ENCODE measurements around the gene TPD52L1. TPM values are rescaled to one million over a fixed set of nuclear protein-coding genes. Genes with fewer than 3 reads are reported as not detected.
A peak's percentile ranks its signal among the peaks of the same experiment; 100 is the strongest.

Gene TPD52L1
- not detected for polyA plus RNA-seq

DNA sequence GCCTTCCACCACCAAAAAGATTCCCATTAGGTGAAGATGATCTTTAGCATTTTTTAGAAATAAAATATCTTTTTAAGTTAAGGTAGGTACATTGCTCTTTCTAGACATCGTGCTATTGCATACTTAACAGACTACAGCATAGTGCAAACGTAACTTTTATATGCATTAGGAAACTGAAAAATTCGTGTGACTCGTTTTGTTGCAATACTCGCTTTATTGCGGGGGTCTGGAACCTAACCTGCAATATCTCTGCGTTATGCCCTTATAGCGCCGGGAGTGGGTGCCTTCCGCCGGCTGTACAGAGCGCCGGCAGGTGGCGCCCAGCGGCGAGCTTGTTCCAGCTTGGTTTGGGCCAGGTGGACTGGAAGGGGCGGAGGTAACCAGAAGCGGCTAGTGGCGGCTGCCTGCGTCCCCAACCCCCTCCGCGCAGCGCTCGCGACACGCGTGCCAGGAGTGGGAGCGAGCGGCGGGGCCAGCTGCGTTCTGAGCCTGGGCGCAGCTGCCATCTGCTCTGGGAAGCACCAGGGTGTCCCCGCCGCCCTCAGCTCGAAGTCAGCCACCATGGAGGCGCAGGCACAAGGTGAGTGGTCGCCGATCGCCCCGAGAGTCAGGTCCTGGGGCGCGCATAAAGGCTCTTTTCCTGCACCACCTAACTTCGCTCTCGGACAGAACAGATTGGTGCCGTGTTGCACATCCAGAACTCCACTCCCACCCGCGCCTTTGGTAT, at the start of gene TPD52L1:
TPD52L1 (plus strand) TSS at position 383 of the 727 bp plus-strand sequence; CDS start at position 562, 179 bp downstream.
- peaks cover 0 to 4% (median 3%) of the 10 kb centered on the region in 3 donors for H3K4me1 Mint-ChIP-seq
- H3K27me3 Mint-ChIP-seq = peaks cover 33% of the 10 kb centered on the region
- peak within 1 kb of the TSS; percentile 39 to 90 (median 82) for H3K4me3 Mint-ChIP-seq
- peaks cover 0 to 3% (median 3%) of the 10 kb centered on the region in 3 donors for H3K9me3 Mint-ChIP-seq
- H3K36me3 Mint-ChIP-seq = no peaks in the 10 kb centered on the region
- H3K27ac Mint-ChIP-seq = no peak within 1 kb of the TSS

DNA sequence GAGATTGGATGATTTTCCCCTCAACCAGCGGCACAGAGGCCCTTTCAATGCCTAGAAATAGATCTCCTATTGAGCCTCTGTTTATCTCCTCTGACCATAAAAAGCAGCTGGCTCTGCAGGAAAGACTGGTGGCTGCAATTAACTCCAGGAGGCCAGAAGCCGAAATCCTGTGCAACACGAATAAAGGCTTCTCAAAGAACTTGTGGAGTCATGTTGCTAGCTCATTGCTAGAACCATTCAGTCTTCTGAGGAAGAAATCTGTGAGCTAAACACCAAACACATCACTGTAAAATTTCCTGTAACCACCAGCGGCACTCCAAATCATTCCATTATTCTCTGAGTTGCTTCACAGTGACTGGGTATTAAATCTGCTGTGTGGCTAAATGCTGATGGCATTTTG, 49.1 kb upstream of the TPD52L1 start:
- H3K4me3 Mint-ChIP-seq = no peak overlapping the region
- peaks cover 10% of the 10 kb centered on the region for H3K27me3 Mint-ChIP-seq
- peaks cover 0 to 8% (median 1%) of the 10 kb centered on the region in 3 donors for H3K9me3 Mint-ChIP-seq
- H3K27ac Mint-ChIP-seq = no peak overlapping the region
- no peaks in the 10 kb centered on the region for H3K36me3 Mint-ChIP-seq
- no peaks in the 10 kb centered on the region for H3K4me1 Mint-ChIP-seq

DNA sequence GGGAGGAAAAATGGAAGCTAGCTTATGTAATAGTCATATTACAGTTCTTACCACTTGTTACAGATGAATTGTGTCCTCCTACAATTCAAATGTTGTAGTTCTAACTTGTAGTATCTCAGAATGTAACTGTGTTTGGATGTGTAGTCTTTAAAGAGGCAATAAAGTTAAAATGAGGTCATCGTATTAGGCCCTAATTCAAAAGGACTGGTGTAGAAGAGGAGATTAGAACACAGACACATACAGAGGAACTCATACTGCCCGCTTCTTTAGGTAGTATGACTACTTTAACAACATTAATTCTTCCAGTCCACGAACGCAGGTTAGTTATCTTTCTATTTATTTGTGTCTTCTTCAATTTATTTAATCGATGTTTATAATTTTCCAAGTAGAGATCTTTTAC, 46.5 kb upstream of the TPD52L1 start:
- peaks cover under 1% of the 10 kb centered on the region for H3K27me3 Mint-ChIP-seq
- H3K4me3 Mint-ChIP-seq = no peak overlapping the region
- H3K36me3 Mint-ChIP-seq = no peaks in the 10 kb centered on the region
- peaks cover 6 to 30% (median 10%) of the 10 kb centered on the region in 3 donors for H3K9me3 Mint-ChIP-seq
- H3K27ac Mint-ChIP-seq = no peak overlapping the region
- H3K4me1 Mint-ChIP-seq = no peaks in the 10 kb centered on the region

DNA sequence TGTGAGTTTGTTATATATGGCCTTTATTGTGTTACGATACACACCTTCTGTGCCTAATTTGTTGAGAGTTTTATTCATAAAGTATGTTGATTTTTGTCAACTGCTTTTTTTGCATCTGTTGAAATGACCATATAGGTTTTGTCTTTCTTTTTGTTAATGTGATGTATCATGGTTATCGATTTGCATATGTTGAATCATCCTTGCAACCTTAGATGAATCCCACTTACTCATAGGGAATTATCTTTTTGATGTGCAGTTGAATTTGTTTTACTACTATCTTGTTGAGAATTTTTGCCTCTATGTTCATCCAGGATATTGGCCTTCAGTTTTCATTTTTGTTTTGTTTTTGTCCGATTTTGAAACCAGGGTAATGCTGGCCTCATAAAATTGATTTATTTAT, 45.7 kb upstream of the TPD52L1 start:
- H3K27me3 Mint-ChIP-seq = no peaks in the 10 kb centered on the region
- no peaks in the 10 kb centered on the region for H3K4me1 Mint-ChIP-seq
- H3K9me3 Mint-ChIP-seq = peaks cover 8 to 35% (median 15%) of the 10 kb centered on the region in 3 donors
- H3K36me3 Mint-ChIP-seq = no peaks in the 10 kb centered on the region
- H3K27ac Mint-ChIP-seq = no peak overlapping the region
- H3K4me3 Mint-ChIP-seq = no peak overlapping the region

DNA sequence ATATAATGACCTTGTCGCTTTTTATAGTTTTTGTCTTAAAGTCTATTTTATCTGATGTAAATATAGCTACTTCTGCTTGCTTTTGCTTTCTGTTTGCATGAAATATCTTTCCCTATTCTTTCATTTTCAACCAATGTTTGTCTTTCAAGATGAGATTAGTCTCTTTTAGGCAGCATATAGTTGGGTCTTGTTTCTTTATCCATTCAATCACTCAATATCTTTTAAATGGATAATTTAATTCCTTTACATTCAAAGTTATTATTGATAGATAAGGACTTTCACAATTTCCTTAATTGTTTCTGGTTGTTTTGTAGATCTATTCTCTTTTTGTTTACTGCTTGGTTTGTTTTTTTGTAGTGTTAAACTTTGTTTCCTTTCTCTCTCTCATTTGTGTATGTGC, 43.5 kb upstream of the TPD52L1 start:
- Mint-ChIP-seq H3K9me3 (peaks cover 8 to 35% (median 17%) of the 10 kb centered on the region in 3 donors), H3K4me1 (no peaks in the 10 kb centered on the region), H3K27ac (no peak overlapping the region), H3K36me3 (no peaks in the 10 kb centered on the region), H3K27me3 (no peaks in the 10 kb centered on the region), H3K4me3 (no peak overlapping the region)

DNA sequence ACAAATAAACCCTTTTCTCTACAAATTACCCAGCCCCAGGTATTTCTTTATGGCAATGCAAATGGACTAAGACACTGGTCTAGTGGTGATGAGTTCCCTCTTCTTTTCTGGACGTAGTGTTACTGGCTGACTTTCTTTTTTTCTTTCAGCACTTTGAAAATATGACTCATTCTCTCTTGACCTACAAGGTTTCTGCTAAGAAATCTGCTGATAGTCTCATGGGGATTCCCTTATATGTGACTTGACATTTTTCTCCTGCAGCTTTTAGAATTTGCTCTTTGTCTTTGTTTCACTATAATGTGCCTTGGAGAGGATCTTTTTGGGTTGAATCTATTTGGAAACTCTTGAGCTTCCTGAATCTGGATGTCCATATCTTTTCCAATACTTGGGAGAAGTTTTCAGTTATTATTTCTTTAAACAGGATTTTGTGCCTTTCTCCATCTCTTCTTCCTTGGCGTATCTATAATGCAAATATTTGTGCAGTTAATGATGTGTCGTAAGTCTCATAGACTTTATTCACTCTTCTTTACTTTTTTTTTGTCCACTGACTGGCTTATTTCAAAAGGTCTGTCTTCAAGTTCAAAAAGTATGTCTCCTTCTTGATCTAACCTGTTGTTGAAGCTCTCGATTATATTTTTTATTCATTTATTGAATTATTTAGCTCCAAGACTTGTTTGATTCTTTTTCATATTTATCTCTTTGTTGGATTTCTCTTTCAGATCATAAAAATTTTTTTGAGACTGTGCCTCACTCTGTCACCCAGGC, 42.2 kb upstream of the TPD52L1 start:
- Mint-ChIP-seq H3K36me3 (no peaks in the 10 kb centered on the region), H3K4me1 (no peaks in the 10 kb centered on the region), H3K27ac (no peak overlapping the region), H3K9me3 (peaks cover 8 to 35% (median 17%) of the 10 kb centered on the region in 3 donors), H3K4me3 (no peak overlapping the region), H3K27me3 (peaks cover 1% of the 10 kb centered on the region)

DNA sequence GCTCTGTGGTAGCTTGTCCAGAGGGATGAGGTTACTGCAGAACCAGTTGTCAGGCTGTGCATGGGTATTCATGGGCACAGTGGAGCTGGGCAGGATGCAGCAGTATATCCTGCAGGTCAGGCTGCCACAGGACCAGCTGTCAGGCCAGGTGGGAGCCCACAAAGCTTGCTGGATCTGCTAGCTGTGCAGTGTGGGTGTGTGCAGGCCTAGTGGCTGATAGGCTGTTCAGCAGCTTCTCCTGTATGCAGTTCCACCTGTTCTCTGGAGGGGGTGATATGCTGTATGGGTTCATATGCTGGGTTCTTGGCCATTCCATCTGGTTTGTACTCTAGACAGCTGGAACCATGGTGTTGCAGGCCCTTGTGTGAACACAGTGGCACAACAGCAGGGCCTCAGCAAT, 40.6 kb upstream of the TPD52L1 start:
- Mint-ChIP-seq H3K9me3 (peaks cover 10 to 35% (median 17%) of the 10 kb centered on the region in 3 donors), H3K27me3 (peaks cover 1% of the 10 kb centered on the region), H3K36me3 (no peaks in the 10 kb centered on the region), H3K4me1 (no peaks in the 10 kb centered on the region), H3K27ac (no peak overlapping the region), H3K4me3 (no peak overlapping the region)

DNA sequence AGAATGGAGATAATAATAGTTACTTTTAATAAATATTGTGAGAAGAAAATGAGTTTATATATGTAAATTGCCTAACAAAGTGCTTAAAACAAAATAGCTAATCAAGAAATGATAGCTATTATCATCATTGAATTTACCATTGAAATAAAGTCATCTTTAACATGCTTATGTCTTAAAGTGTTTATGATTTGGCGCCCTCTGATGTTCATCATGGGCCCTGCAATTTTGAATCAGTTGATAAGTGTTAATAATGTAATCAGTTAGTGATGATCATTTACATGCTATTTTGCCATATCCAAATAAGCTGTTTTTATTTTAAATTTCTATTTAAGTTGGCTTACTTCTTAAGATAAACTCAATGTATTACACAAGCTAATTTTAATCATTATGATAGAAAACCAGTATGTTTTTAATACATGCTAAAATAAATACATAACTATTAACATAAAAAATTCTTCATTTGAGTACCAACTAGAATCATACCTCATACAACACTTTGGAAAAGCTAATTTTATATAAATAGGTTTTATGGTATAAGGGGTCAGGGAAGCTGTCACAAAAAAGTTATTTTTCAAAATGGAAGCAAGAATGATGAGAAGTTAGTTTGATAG, 39.2 kb upstream of the TPD52L1 start:
- Mint-ChIP-seq H3K27ac (no peak overlapping the region), H3K36me3 (no peaks in the 10 kb centered on the region), H3K9me3 (peaks cover 10 to 28% (median 17%) of the 10 kb centered on the region in 3 donors), H3K27me3 (peaks cover 1% of the 10 kb centered on the region), H3K4me1 (no peaks in the 10 kb centered on the region), H3K4me3 (no peak overlapping the region)

- Mint-ChIP-seq H3K27me3 (peaks cover 1% of the 10 kb centered on the region), H3K27ac (no peak overlapping the region), H3K9me3 (peaks cover 4 to 10% (median 8%) of the 10 kb centered on the region in 3 donors), H3K4me3 (no peak overlapping the region), H3K4me1 (no peaks in the 10 kb centered on the region), H3K36me3 (no peaks in the 10 kb centered on the region)
Observed at GRCh38 chr6:125116170-125116569, 37.4 kb upstream of the TPD52L1 start.

GRCh38 chr6:125116710-125117109, 36.9 kb upstream of the TPD52L1 start:
- Mint-ChIP-seq H3K27me3 (peaks cover 1% of the 10 kb centered on the region), H3K36me3 (no peaks in the 10 kb centered on the region), H3K9me3 (peaks cover 4 to 8% (median 6%) of the 10 kb centered on the region in 3 donors), H3K4me3 (no peak overlapping the region), H3K4me1 (no peaks in the 10 kb centered on the region), H3K27ac (no peak overlapping the region)

DNA sequence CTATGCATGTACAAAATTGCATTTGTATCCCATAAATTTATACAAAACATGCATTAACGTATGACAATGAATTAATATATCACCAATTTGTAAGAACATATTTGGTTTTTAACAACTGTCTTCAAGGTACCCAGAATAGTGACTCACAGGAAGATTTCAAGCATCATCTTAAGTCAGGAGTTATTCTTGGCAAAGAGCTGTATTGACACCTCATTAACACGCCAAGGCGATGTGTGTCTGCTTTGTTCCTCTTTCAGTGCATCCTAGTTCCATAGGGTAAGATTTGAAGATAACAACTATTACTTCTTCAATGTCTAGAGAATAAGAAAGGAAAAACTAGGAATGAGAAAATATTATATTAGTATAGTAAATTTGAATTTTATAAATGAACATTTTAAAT, 35.8 kb upstream of the TPD52L1 start:
- Mint-ChIP-seq H3K4me3 (no peak overlapping the region), H3K9me3 (peaks cover 0 to 3% (median 2%) of the 10 kb centered on the region in 3 donors), H3K36me3 (no peaks in the 10 kb centered on the region), H3K4me1 (no peaks in the 10 kb centered on the region), H3K27ac (no peak overlapping the region), H3K27me3 (peaks cover 4% of the 10 kb centered on the region)

- no peak overlapping the region for H3K27ac Mint-ChIP-seq
- no peaks in the 10 kb centered on the region for H3K4me1 Mint-ChIP-seq
- no peaks in the 10 kb centered on the region for H3K36me3 Mint-ChIP-seq
- H3K27me3 Mint-ChIP-seq = peaks cover 4% of the 10 kb centered on the region
- H3K4me3 Mint-ChIP-seq = no peak overlapping the region
- peaks cover 0 to 5% (median 4%) of the 10 kb centered on the region in 3 donors for H3K9me3 Mint-ChIP-seq
Observed at GRCh38 chr6:125120054-125120590, 33.5 kb upstream of the TPD52L1 start.

DNA sequence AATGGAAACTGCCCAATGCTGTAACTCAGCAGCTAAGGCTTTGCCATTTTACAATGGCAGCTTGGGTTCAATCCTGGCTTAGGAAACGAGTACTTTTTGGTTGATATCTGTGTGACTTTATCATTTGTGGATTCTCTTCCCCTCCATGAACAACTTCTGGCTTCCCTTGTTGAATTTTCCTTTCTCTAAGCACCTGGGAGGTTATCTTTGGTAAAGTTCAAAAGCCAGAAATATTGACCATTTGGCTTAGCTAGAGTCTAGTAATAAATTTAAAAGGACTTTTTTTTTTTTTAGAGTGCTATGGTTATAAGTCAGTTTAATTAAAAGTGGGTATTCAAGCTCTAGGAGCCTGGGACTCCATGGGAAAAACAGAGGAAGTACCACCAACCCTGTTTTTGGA, 31.7 kb upstream of the TPD52L1 start:
- Mint-ChIP-seq H3K4me1 (no peaks in the 10 kb centered on the region), H3K4me3 (no peak overlapping the region), H3K36me3 (no peaks in the 10 kb centered on the region), H3K9me3 (peaks cover 0 to 7% (median 4%) of the 10 kb centered on the region in 3 donors), H3K27me3 (peaks cover 3% of the 10 kb centered on the region), H3K27ac (no peak overlapping the region)

- H3K27me3 Mint-ChIP-seq = peaks cover 3% of the 10 kb centered on the region
- H3K36me3 Mint-ChIP-seq = no peaks in the 10 kb centered on the region
- no peak overlapping the region for H3K4me3 Mint-ChIP-seq
- H3K9me3 Mint-ChIP-seq = peaks cover 0 to 5% (median 4%) of the 10 kb centered on the region in 3 donors
- no peak overlapping the region for H3K27ac Mint-ChIP-seq
- no peaks in the 10 kb centered on the region for H3K4me1 Mint-ChIP-seq
Observed at GRCh38 chr6:125123051-125123450, 30.5 kb upstream of the TPD52L1 start.

DNA sequence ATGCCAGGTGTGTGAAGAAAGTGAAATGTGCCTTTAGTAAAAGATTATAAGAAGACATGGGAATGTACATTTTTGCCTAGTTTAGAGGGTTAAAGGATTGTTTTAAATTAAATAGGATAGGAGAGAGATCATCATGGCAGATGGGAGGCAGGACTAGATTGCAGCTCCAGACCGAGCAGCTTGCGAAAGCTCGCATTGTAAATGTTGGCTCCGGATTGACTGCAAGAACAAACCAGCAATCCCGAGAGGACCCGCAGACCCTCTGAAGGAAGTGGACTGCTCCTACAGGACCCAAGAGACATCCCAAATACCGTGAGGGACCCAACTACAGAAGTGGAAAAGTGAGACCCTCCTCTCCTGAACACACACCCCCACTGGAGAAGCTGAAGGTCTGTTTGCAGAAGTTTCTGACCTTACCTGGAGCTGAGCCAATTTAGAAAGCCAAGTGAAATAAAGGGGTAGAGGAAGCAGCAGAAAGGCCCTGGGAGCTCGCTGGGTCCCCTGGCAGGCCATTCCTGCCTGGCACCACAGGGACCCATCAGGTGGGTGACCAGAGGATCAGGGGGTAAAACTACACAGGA, 30.0 kb upstream of the TPD52L1 start:
- Mint-ChIP-seq H3K4me1 (no peaks in the 10 kb centered on the region), H3K27ac (no peak overlapping the region), H3K27me3 (peaks cover 3% of the 10 kb centered on the region), H3K9me3 (peaks cover 0 to 5% (median 4%) of the 10 kb centered on the region in 3 donors), H3K36me3 (no peaks in the 10 kb centered on the region), H3K4me3 (no peak overlapping the region)
